ENCODE data around the gene GLB1L. TPM values are rescaled to one million over a fixed set of nuclear protein-coding genes. Genes with fewer than 3 reads are reported as not detected.

The GLB1L gene
- total and polyA plus RNA-seq, 2 of the 8 experiments (the other 6 are each of a cell fraction or from before 2014, with no cell fraction given) = 3.7 to 4.0 TPM

DNA sequence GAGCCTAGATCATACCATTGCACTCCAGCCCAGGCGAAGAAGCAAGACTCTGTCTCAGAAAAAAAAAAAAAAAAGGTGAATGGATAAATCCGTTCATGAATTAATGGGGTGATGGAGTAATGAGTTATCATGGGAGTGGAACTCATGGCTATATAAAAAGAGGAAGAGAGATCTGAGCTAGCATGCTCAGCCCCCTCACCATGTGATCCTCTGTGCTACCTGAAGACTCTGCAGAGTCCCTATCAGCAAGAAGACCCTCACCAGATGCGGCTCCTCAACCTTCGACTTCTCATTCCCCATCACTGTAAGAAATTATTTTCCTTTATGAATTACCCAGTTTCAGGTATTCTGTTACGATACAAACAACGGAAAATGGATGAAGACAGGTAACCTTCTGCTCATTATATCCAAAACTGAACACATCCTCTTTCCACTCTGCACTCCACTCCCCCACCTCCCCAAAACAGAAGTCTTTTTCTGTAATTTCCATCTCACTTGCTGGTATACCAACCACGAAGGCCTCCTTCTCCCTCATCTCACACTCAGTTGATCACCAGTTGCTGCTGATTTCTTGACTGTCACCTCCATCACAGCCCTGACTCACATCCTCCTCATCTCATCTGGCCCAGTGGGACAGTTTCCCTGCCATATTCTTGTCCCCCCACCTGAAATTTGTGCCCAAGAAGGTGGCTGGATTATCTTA is 58.3 kb downstream of the GLB1L start (continued):
- TF ChIP-seq, protein P1, sequence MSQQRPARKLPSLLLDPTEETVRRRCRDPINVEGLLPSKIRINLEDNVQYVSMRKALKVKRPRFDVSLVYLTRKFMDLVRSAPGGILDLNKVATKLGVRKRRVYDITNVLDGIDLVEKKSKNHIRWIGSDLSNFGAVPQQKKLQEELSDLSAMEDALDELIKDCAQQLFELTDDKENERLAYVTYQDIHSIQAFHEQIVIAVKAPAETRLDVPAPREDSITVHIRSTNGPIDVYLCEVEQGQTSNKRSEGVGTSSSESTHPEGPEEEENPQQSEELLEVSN (IDR thresholded peaks at IDR 0.05) = no peak
- TF ChIP-seq, protein P2, sequence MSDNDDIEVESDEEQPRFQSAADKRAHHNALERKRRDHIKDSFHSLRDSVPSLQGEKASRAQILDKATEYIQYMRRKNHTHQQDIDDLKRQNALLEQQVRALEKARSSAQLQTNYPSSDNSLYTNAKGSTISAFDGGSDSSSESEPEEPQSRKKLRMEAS (IDR thresholded peaks at IDR 0.05) = no peak
- no peak for TF ChIP-seq EZH2 (IDR thresholded peaks at IDR 0.05; ENCODE audit: low read depth, low read length, severe bottlenecking)

MicroRNAs within 50 kb of the gene (microRNA counts, 767-probe panel; counts per million panel counts)
- microRNA hsa-miR-153 = 879 counts per million, percentile 95 among the panel's probes with 10 or more counts

Small RNAs within 50 kb of the gene (microRNA-seq; reads per million reads assigned to microRNA genes)
- 0 reads per million in 2 experiments for gene MIR153-1 (ENCODE audit: borderline microRNAs expressed in 2 of 2, borderline number of aligned reads in 2 of 2, borderline replicate concordance in 1 of 2)

Small RNAs within 50 kb of the gene (small RNA-seq; reads per million reads assigned to genes)
- gene MIR153-1 (ENCODE audit: insufficient read depth) = 21.4 reads per million, percentile 92 among the genes with 10 or more reads in this experiment

Other genes with a start within 250 kb of the GLB1L start
- gene CFAP65, start 203.9 kb downstream of the GLB1L start, total RNA-seq (2021; fragmentation: NEBNext Ultra II Directional; extraction: Animal tissue kit (Norgen Biotek cat#: 25700)) = 0.13 and 0.19 TPM in 2 replicates
- 0.38 and 0.45 TPM in 2 replicates for gene CFAP65, start 203.9 kb downstream of the GLB1L start, polyA plus RNA-seq (2011; rRNA removed)
- gene IHH, start 184.5 kb downstream of the GLB1L start, total RNA-seq (2021; fragmentation: NEBNext Ultra II Directional; extraction: Animal tissue kit (Norgen Biotek cat#: 25700)) = not detected in 2 replicates
- gene IHH, start 184.5 kb downstream of the GLB1L start, polyA plus RNA-seq (2011; rRNA removed) = 0.03 and 0.13 TPM in 2 replicates
- 22.7 and 25.7 TPM in 2 replicates for gene NHEJ1, start 84.6 kb downstream of the GLB1L start, total RNA-seq (2021; fragmentation: NEBNext Ultra II Directional; extraction: Animal tissue kit (Norgen Biotek cat#: 25700))
- gene NHEJ1, start 84.6 kb downstream of the GLB1L start, polyA plus RNA-seq (2011; rRNA removed) = 19.4 and 24.1 TPM in 2 replicates
- 0.84 and 0.90 TPM in 2 replicates for gene SLC23A3, start 75.4 kb downstream of the GLB1L start, total RNA-seq (2021; fragmentation: NEBNext Ultra II Directional; extraction: Animal tissue kit (Norgen Biotek cat#: 25700))
- gene SLC23A3, start 75.4 kb downstream of the GLB1L start, polyA plus RNA-seq (2011; rRNA removed) = 0.31 and 0.35 TPM in 2 replicates
- gene CNPPD1, start 68.5 kb downstream of the GLB1L start, total RNA-seq (2021; fragmentation: NEBNext Ultra II Directional; extraction: Animal tissue kit (Norgen Biotek cat#: 25700)) = 32.9 and 33.0 TPM in 2 replicates
- 35.9 and 44.8 TPM in 2 replicates for gene CNPPD1, start 68.5 kb downstream of the GLB1L start, polyA plus RNA-seq (2011; rRNA removed)
- gene RETREG2, start 67.2 kb downstream of the GLB1L start, total RNA-seq (2021; fragmentation: NEBNext Ultra II Directional; extraction: Animal tissue kit (Norgen Biotek cat#: 25700)) = 50.2 and 51.3 TPM in 2 replicates
- 66.8 and 67.4 TPM in 2 replicates for gene RETREG2, start 67.2 kb downstream of the GLB1L start, polyA plus RNA-seq (2011; rRNA removed)
- gene ZFAND2B, start 38.7 kb downstream of the GLB1L start, total RNA-seq (2021; fragmentation: NEBNext Ultra II Directional; extraction: Animal tissue kit (Norgen Biotek cat#: 25700)) = 16.0 and 16.6 TPM in 2 replicates
- 17.9 and 20.2 TPM in 2 replicates for gene ZFAND2B, start 38.7 kb downstream of the GLB1L start, polyA plus RNA-seq (2011; rRNA removed)
- gene ABCB6, start 26.5 kb downstream of the GLB1L start, total RNA-seq (2021; fragmentation: NEBNext Ultra II Directional; extraction: Animal tissue kit (Norgen Biotek cat#: 25700)) = 44.9 and 49.9 TPM in 2 replicates
- gene ABCB6, start 26.5 kb downstream of the GLB1L start, polyA plus RNA-seq (2011; rRNA removed) = 50.6 and 65.6 TPM in 2 replicates
- gene ATG9A, start 15.8 kb downstream of the GLB1L start, total RNA-seq (2021; fragmentation: NEBNext Ultra II Directional; extraction: Animal tissue kit (Norgen Biotek cat#: 25700)) = 43.6 and 43.8 TPM in 2 replicates
- gene ATG9A, start 15.8 kb downstream of the GLB1L start, polyA plus RNA-seq (2011; rRNA removed) = 66.8 and 82.2 TPM in 2 replicates
- 44.4 and 50.1 TPM in 2 replicates for gene ANKZF1, start 15.6 kb downstream of the GLB1L start, total RNA-seq (2021; fragmentation: NEBNext Ultra II Directional; extraction: Animal tissue kit (Norgen Biotek cat#: 25700))
- gene ANKZF1, start 15.6 kb downstream of the GLB1L start, polyA plus RNA-seq (2011; rRNA removed) = 32.5 and 43.7 TPM in 2 replicates
- gene STK16, start within 50 bp of the GLB1L start, total RNA-seq (2021; fragmentation: NEBNext Ultra II Directional; extraction: Animal tissue kit (Norgen Biotek cat#: 25700)) = 17.0 and 21.3 TPM in 2 replicates
- gene STK16, start within 50 bp of the GLB1L start, polyA plus RNA-seq (2011; rRNA removed) = 51.4 and 69.9 TPM in 2 replicates
- gene TUBA4B, start 7.8 kb upstream of the GLB1L start, total RNA-seq (2021; fragmentation: NEBNext Ultra II Directional; extraction: Animal tissue kit (Norgen Biotek cat#: 25700)) = 0.24 TPM in 1 of 2 replicates, not detected in the other
- gene TUBA4B, start 7.8 kb upstream of the GLB1L start, polyA plus RNA-seq (2011; rRNA removed) = 0.08 and 0.25 TPM in 2 replicates
- gene TUBA4A, start 8.5 kb upstream of the GLB1L start, total RNA-seq (2021; fragmentation: NEBNext Ultra II Directional; extraction: Animal tissue kit (Norgen Biotek cat#: 25700)) = 59.5 and 67.3 TPM in 2 replicates
- gene TUBA4A, start 8.5 kb upstream of the GLB1L start, polyA plus RNA-seq (2011; rRNA removed) = 172 and 174 TPM in 2 replicates
- 26.3 and 33.5 TPM in 2 replicates for gene DNAJB2, start 33.9 kb upstream of the GLB1L start, total RNA-seq (2021; fragmentation: NEBNext Ultra II Directional; extraction: Animal tissue kit (Norgen Biotek cat#: 25700))
- gene DNAJB2, start 33.9 kb upstream of the GLB1L start, polyA plus RNA-seq (2011; rRNA removed) = 21.0 and 28.6 TPM in 2 replicates
- gene PTPRN, start 64.0 kb upstream of the GLB1L start, total RNA-seq (2021; fragmentation: NEBNext Ultra II Directional; extraction: Animal tissue kit (Norgen Biotek cat#: 25700)) = 5.2 and 5.4 TPM in 2 replicates
- gene PTPRN, start 64.0 kb upstream of the GLB1L start, polyA plus RNA-seq (2011; rRNA removed) = 8.2 and 17.4 TPM in 2 replicates
- gene RESP18, start 87.3 kb upstream of the GLB1L start, total RNA-seq (2021; fragmentation: NEBNext Ultra II Directional; extraction: Animal tissue kit (Norgen Biotek cat#: 25700)) = not detected in 2 replicates
- 0.11 TPM in 1 of 2 replicates, not detected in the other for gene RESP18, start 87.3 kb upstream of the GLB1L start, polyA plus RNA-seq (2011; rRNA removed)
- gene DNPEP, start 142.5 kb upstream of the GLB1L start, total RNA-seq (2021; fragmentation: NEBNext Ultra II Directional; extraction: Animal tissue kit (Norgen Biotek cat#: 25700)) = 59.8 and 64.2 TPM in 2 replicates
- 109 and 142 TPM in 2 replicates for gene DNPEP, start 142.5 kb upstream of the GLB1L start, polyA plus RNA-seq (2011; rRNA removed)
- gene DES, start 172.9 kb upstream of the GLB1L start, total RNA-seq (2021; fragmentation: NEBNext Ultra II Directional; extraction: Animal tissue kit (Norgen Biotek cat#: 25700)) = 1.5 and 1.8 TPM in 2 replicates
- gene DES, start 172.9 kb upstream of the GLB1L start, polyA plus RNA-seq (2011; rRNA removed) = 3.8 and 4.3 TPM in 2 replicates
- gene SPEG, start 189.4 kb upstream of the GLB1L start, total RNA-seq (2021; fragmentation: NEBNext Ultra II Directional; extraction: Animal tissue kit (Norgen Biotek cat#: 25700)) = 32.0 and 36.7 TPM in 2 replicates
- gene SPEG, start 189.4 kb upstream of the GLB1L start, polyA plus RNA-seq (2011; rRNA removed) = 19.9 and 37.1 TPM in 2 replicates